Naive thymus-derived CD4-positive, alpha-beta T cell (primary cell): ENCODE results near the gene RAD23B. TPM values are rescaled to one million over a fixed set of nuclear protein-coding genes. Genes with fewer than 3 reads are reported as not detected.

Source experiments
- ATAC-seq: fragments of 150-1000 bp; cut with Tn5 transposase; 2 replicates; pipeline ENCODE4 v1.10.0; 2021; ENCODE audit warnings: mild to moderate bottlenecking, moderate library complexity
- CTCF ChIA-PET: fragments of 350-600 bp; sonication (Branson Sonifier 250); formaldehyde crosslinking; loops from one replicate; lab custom pipeline; 2021; ENCODE audit warnings: antibody characterized with exemption; lab: Charles Lee
- POLR2A ChIA-PET: fragments of 350-600 bp; sonication (Branson Sonifier 250); formaldehyde crosslinking; loops from one replicate; lab custom pipeline; 2021; ENCODE audit warnings: antibody characterized with exemption, inconsistent platforms; lab: Charles Lee
- DNase-seq, 9 donors: peaks; one replicate each; pipeline versions ENCODE4 v3.0.0 to v3.0.0-alpha.2; 2020 to 2022; ENCODE audit warnings: mixed read lengths in 1 of 9
- H3K27ac ChIP-seq: one replicate; pipeline ENCODE4 v1.7.0; 2013; ENCODE audit warnings: mild to moderate bottlenecking, low read depth, low read length, moderate library complexity
- H3K27me3 ChIP-seq, 2 donors: one replicate each; pipeline ENCODE4 v1.7.0; 2013; ENCODE audit warnings: low read length in 2 of 2, mild to moderate bottlenecking in 2 of 2, moderate library complexity in 2 of 2; ENCODE audit not compliant: control insufficient read depth in 2 of 2, insufficient read depth in 2 of 2
- H3K36me3 ChIP-seq, 3 experiments: 1 replicate in 2 of 3; 2 replicates in 1 of 3; pipeline ENCODE4 v1.7.0; 2013; ENCODE audit warnings: low read length in 3 of 3, mild to moderate bottlenecking in 3 of 3, moderate library complexity in 1 of 3; ENCODE audit not compliant: insufficient read depth in 3 of 3, control insufficient read depth in 2 of 3
- H3K4me1 ChIP-seq, 2 donors: one replicate each; pipeline ENCODE4 v1.7.0; 2013; ENCODE audit warnings: low read length in 2 of 2, mild to moderate bottlenecking in 2 of 2, moderate library complexity in 1 of 2; ENCODE audit not compliant: control insufficient read depth in 2 of 2, insufficient read depth in 2 of 2
- H3K4me3 ChIP-seq: 2 replicates; pipeline ENCODE4 v1.7.0; 2013; ENCODE audit warnings: mild to moderate bottlenecking, low read length
- H3K9me3 ChIP-seq, 3 experiments: 1 replicate in 2 of 3; 2 replicates in 1 of 3; pipeline ENCODE4 v1.7.0; 2013; ENCODE audit warnings: low read length in 3 of 3; ENCODE audit not compliant: control insufficient read depth in 2 of 3
- H3K27ac Mint-ChIP-seq, 9 donors: one replicate each; pipeline ENCODE4 v1.8.0; 2020 to 2022; ENCODE audit warnings: mixed read lengths in 9 of 9, mild to moderate bottlenecking in 8 of 9, moderate library complexity in 5 of 9, inconsistent platforms in 2 of 9
- H3K27me3 Mint-ChIP-seq, 5 donors: one replicate each; pipeline ENCODE4 v1.8.0; 2021 to 2022; ENCODE audit warnings: mixed read lengths in 5 of 5, mild to moderate bottlenecking in 1 of 5
- H3K36me3 Mint-ChIP-seq, 5 donors: one replicate each; pipeline ENCODE4 v1.8.0; 2020 to 2022; ENCODE audit warnings: mixed read lengths in 5 of 5, mild to moderate bottlenecking in 3 of 5, inconsistent platforms in 1 of 5
- H3K4me1 Mint-ChIP-seq, 7 donors: one replicate each; pipeline ENCODE4 v1.8.0; 2020 to 2022; ENCODE audit warnings: mixed read lengths in 7 of 7, mild to moderate bottlenecking in 3 of 7, inconsistent platforms in 1 of 7
- H3K4me3 Mint-ChIP-seq, 10 donors: one replicate each; pipeline ENCODE4 v1.8.0; 2020 to 2022; ENCODE audit warnings: mild to moderate bottlenecking in 10 of 10, mixed read lengths in 10 of 10, moderate library complexity in 6 of 10, inconsistent platforms in 2 of 10
- H3K9me3 Mint-ChIP-seq, 11 donors: one replicate each; pipeline ENCODE4 v1.8.0; 2020 to 2022; ENCODE audit warnings: mixed read lengths in 11 of 11, mild to moderate bottlenecking in 4 of 11, inconsistent platforms in 1 of 11, moderate library complexity in 1 of 11
- intact Hi-C, 2 donors: fragments of 100-400 bp; cut with micrococcal nuclease; formaldehyde crosslinking; loops; one replicate each; pipeline ENCODE4 v1.15.1; 2023
- polyA plus RNA-seq, 2 donors: library from polyadenylated mRNA; unstranded; fragments of 300-500 nt; fragmentation: Illumina TruSeq; gene quantifications; one replicate each; pipeline ENCODE4 v1.2.3, GENCODE V29; 2021
- total RNA-seq, 6 experiments: library from RNA in 5 of 6; stranded (reverse) in 5 of 6; gene quantifications; 1 replicate in 5 of 6; 2 replicates in 1 of 6; pipeline ENCODE4 v1.2.3 and lab custom pipeline; 2021 to 2026

RAD23B gene
- total and polyA plus RNA-seq, 7 experiments from 2014 or later = 8.9 to 102 (median 50.9) TPM

DNA sequence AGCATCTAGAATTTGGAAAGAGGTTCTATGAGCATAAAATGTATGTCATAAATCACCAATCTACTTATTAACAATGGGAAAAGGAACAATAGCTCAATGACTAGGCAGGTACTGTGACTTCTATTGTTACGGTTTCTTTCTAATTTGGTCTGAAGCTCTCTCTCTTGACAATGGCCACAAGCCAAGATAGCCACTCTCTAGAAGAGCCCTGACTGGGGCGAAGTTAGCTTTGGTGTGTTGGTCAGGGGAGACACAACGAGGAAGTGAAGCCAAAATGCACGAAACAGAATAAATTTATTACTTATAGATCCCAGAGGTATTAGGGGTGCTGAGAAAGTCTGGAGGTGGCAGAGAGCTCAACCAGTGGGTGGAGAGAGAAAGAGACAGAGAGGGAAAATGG is 9.4 kb upstream of the RAD23B start:
- Histone ChIP-seq H3K4me1 (no peaks in the 10 kb centered on the region), H3K36me3 (no peaks in the 10 kb centered on the region), H3K27me3 (no peaks in the 10 kb centered on the region), H3K4me3 (no peak overlapping the region), H3K9me3 (no peaks in the 10 kb centered on the region), H3K27ac (no peak overlapping the region)
- peaks cover 8 to 39% (median 25%) of the 10 kb centered on the region in 5 donors for H3K27me3 Mint-ChIP-seq
- H3K27ac Mint-ChIP-seq = no peak overlapping the region
- H3K4me1 Mint-ChIP-seq = peaks cover 0 to 12% (median 0%) of the 10 kb centered on the region in 7 donors
- no peak overlapping the region for H3K4me3 Mint-ChIP-seq
- ATAC-seq (no peak), DNase-seq (no peak)
- intact Hi-C loops = no loop called here
- ChIA-PET POLR2A (no interaction called here), CTCF (no interaction called here)
- H3K9me3 Mint-ChIP-seq = no peaks in the 10 kb centered on the region
- no peaks in the 10 kb centered on the region for H3K36me3 Mint-ChIP-seq

DNA sequence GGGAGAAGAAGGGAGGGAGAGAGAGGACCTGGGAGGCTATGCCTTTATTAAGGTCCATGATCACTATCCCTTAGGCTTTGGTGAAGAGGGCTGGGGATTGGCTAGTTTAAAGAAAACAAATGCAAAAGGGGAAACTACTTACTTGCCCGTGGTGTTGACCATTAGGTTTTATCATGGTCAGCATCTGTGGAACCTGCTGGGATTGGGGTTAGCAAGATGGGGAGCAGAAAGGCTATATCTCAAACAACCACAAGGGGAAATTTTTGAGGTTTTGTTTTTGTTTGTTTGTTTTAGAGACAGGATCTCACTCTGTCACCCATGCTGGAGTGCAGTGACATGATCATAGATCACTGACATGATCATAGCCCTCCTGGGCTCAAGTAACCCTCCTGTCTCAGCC is 9.0 kb upstream of the RAD23B start:
- CTCF ChIA-PET = no interaction called here

DNA sequence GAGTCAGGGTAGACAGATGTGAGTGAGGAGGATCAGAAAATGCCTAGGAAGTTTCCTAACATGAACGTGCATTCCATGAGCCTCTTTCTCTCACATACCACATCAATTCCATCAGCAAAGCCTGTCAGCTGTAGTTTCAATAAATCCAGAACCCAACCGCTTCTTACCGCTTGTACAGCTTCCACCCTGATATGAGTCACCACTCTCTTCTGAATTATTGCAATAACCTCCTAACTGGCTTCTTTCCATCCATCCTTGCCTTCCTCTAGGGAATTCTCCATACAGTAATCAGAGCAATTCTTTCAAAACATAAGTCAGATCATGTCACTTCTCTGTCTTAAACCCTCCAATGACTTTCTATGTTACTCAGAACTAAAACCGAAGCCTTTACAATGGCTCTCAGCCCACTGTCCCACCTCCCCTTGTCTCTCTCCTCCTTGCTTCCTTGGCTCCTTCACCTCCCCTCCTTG is 8.1 kb upstream of the RAD23B start:
- no peak overlapping the region for H3K27ac Mint-ChIP-seq
- H3K27me3 ChIP-seq = no peaks in the 10 kb centered on the region
- H3K4me3 ChIP-seq = no peak overlapping the region
- no peak overlapping the region for H3K27ac ChIP-seq
- no peaks in the 10 kb centered on the region for H3K9me3 ChIP-seq
- no peaks in the 10 kb centered on the region for H3K36me3 Mint-ChIP-seq
- ATAC-seq = no peak
- peaks cover 8 to 36% (median 24%) of the 10 kb centered on the region in 5 donors for H3K27me3 Mint-ChIP-seq
- POLR2A ChIA-PET = no interaction called here
- no peaks in the 10 kb centered on the region for H3K36me3 ChIP-seq
- no peak for DNase-seq
- H3K4me1 ChIP-seq = no peaks in the 10 kb centered on the region
- intact Hi-C loops = no loop called here
- H3K9me3 Mint-ChIP-seq = no peaks in the 10 kb centered on the region
- H3K4me1 Mint-ChIP-seq = peaks cover 0 to 12% (median 0%) of the 10 kb centered on the region in 7 donors
- CTCF ChIA-PET = no interaction called here
- H3K4me3 Mint-ChIP-seq = no peak overlapping the region

More for the DNA sequence above, 9.0 kb upstream of the RAD23B start:
- H3K4me1 Mint-ChIP-seq = peaks cover 0 to 12% (median 0%) of the 10 kb centered on the region in 7 donors
- no peak overlapping the region for H3K4me3 Mint-ChIP-seq
- H3K36me3 ChIP-seq = no peaks in the 10 kb centered on the region
- no peak overlapping the region for H3K4me3 ChIP-seq
- H3K4me1 ChIP-seq = no peaks in the 10 kb centered on the region
- POLR2A ChIA-PET = no interaction called here
- H3K27ac Mint-ChIP-seq = no peak overlapping the region
- peaks cover 8 to 37% (median 25%) of the 10 kb centered on the region in 5 donors for H3K27me3 Mint-ChIP-seq
- DNase-seq = no peak
- H3K9me3 Mint-ChIP-seq = no peaks in the 10 kb centered on the region
- no peak for ATAC-seq
- H3K36me3 Mint-ChIP-seq = no peaks in the 10 kb centered on the region
- no peaks in the 10 kb centered on the region for H3K27me3 ChIP-seq
- intact Hi-C loops = no loop called here
- H3K27ac ChIP-seq = no peak overlapping the region
- no peaks in the 10 kb centered on the region for H3K9me3 ChIP-seq

DNA sequence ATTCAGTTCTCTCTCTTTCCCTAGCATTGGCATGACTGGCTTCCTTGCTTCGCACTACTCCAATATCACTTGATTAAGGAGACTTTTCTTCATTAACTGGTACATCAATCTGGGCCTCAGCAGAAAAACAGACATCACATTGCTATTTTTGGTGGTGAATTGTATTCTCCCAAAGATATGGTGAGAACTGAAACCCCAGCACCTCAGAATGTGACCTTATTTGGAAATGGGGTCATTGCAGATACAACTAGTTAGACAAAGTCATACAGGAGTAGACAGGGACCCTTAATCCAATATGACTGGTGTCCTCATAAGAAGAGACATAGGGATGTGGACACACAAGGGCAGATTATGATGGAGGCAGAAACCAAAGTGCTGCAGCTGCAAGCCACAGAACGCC is 7.5 kb upstream of the RAD23B start:
- Mint-ChIP-seq H3K36me3 (no peaks in the 10 kb centered on the region), H3K27ac (no peak overlapping the region), H3K4me1 (peaks cover 0 to 13% (median 0%) of the 10 kb centered on the region in 7 donors), H3K27me3 (peaks cover 8 to 32% (median 18%) of the 10 kb centered on the region in 5 donors), H3K4me3 (no peak overlapping the region), H3K9me3 (no peaks in the 10 kb centered on the region)
- no peak for ATAC-seq
- intact Hi-C loops = no loop called here
- DNase-seq = no peak
- ChIA-PET POLR2A (no interaction called here), CTCF (no interaction called here)
- no peak overlapping the region for H3K27ac ChIP-seq
- no peak overlapping the region for H3K4me3 ChIP-seq
- no peaks in the 10 kb centered on the region for H3K27me3 ChIP-seq
- no peaks in the 10 kb centered on the region for H3K4me1 ChIP-seq
- H3K9me3 ChIP-seq = no peaks in the 10 kb centered on the region
- H3K36me3 ChIP-seq = no peaks in the 10 kb centered on the region

DNA sequence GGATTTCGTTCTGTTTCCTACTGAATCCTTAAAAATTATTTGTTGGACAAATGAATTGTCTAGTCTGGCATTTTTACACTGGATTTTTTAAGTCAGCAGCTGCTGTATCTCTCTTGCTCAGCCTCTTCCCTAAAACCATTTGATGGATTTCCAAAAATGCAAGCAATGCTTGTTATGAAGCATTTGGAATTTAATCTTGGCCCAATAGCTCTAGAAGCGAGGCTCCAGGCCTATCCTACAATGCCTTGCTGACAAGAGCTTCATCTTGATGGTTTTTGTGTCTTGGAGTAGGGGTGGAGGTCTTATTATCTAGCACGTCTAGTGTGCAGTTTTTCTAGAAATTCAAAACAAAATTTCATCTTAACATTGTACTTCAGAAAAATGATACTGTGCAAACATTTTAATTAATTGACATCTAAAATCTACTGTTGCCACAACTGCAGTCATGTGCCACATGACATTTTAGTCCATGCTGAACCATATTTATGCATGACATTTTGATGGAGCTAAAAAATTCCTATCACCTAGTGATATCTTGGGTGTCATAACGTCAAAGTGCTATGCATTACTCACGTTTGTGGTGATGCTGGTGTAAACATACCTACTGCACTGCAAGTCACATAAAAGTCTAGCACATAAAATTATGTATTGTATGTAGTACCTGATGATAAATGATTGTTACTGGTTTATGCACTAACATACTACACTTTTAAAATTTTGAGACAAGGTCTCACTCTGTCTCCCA is 5.9 kb upstream of the RAD23B start:
- H3K27ac ChIP-seq = no peak overlapping the region
- H3K4me3 ChIP-seq = no peak overlapping the region
- Mint-ChIP-seq H3K9me3 (no peaks in the 10 kb centered on the region), H3K27me3 (peaks cover 8 to 35% (median 14%) of the 10 kb centered on the region in 5 donors), H3K4me3 (no peak overlapping the region), H3K27ac (no peak overlapping the region), H3K4me1 (peaks cover 2 to 23% (median 5%) of the 10 kb centered on the region in 7 donors), H3K36me3 (no peaks in the 10 kb centered on the region)
- H3K4me1 ChIP-seq = peaks cover 0 to 3% of the 10 kb centered on the region in 2 donors
- no peak for ATAC-seq
- no peaks in the 10 kb centered on the region for H3K27me3 ChIP-seq
- intact Hi-C loops = no loop called here
- no peaks in the 10 kb centered on the region for H3K9me3 ChIP-seq
- no peak for DNase-seq
- H3K36me3 ChIP-seq = no peaks in the 10 kb centered on the region
- POLR2A ChIA-PET = interaction anchor here (0.6 to 0.7 kb wide), 2 partner anchors 39 to 1461 kb away, joined by 3 to 5 read pairs; no protein-coding TSS in a partner anchor
- CTCF ChIA-PET = no interaction called here

DNA sequence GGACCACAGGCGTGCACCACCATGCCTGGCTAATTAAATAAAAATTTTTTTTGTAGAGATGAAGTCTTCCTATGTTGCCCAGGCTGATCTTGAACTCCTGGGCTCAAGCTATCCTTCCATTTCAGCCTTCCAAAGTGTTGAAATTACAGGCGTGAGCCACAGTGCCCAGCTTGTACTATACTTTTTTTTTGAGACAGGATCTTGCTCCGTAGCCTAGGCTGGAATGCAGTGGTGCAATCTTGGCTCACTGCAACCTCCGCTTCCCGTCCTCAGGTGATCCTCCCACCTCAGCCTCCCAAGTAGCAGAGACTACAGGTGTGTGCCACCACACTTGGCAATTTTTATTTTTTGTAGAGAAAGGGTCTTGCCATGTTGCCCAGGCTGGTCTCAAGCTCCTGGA is 5.3 kb upstream of the RAD23B start:
- Histone ChIP-seq H3K27me3 (no peaks in the 10 kb centered on the region), H3K4me1 (peaks cover 0 to 3% of the 10 kb centered on the region in 2 donors), H3K27ac (no peak overlapping the region), H3K9me3 (no peaks in the 10 kb centered on the region), H3K4me3 (no peak overlapping the region), H3K36me3 (no peaks in the 10 kb centered on the region)
- ATAC-seq (no peak), DNase-seq (no peak)
- POLR2A ChIA-PET = no interaction called here
- CTCF ChIA-PET = no interaction called here
- Mint-ChIP-seq H3K4me3 (no peak overlapping the region), H3K4me1 (peaks cover 5 to 26% (median 9%) of the 10 kb centered on the region in 7 donors), H3K9me3 (no peaks in the 10 kb centered on the region), H3K27ac (no peak overlapping the region), H3K27me3 (peaks cover 8 to 35% (median 14%) of the 10 kb centered on the region in 5 donors), H3K36me3 (no peaks in the 10 kb centered on the region)
- intact Hi-C loops = no loop called here
